Measurements from ENCODE around the gene PYROXD2. TPM values are rescaled to one million over a fixed set of nuclear protein-coding genes. Genes with fewer than 3 reads are reported as not detected.

Gene PYROXD2
- polyA plus RNA-seq, 1 of the 3 experiments (the other 2 are of a cell fraction) = 26.7 TPM

DNA sequence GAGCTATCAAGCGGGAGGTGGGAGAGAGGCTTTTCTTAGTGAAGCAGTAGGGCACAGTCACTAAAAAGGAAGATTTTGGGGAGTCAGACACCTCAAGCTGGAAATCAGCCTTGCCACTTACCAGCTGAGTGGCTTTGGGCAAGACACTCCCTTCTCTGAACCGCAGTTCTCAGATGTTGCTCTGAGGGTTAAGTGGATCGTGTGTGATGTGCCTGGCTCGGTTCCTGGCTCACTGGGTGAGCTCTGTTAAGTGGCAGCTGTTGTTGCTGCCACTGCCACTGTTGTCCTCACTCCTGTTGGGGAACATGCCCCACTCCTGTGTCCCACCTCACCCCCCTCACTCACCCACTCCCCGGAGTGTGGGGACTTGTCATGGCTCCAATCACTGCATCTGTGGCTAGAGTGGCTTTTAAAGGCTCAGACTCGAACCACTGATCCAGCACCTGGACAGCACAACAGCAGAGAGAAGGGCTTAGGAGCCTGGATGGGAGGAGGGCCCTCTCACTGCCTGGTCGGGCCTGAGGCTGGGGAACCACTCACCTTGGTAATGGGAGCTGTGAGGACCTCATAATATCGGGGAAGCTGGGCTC lies 20.0 kb downstream of the PYROXD2 start:
- 69% methylated on average over 6 of the region's 8 CpGs for WGBS (ENCODE audit: low lambda C conversion rate)
- no peaks in the 10 kb centered on the region for H3K9me2 ChIP-seq
- CTCF ChIA-PET = interaction anchor here (1.0 to 1.8 kb wide), 4 partner anchors 11 to 480 kb away, joined by 3 to 5 read pairs (median 4); no protein-coding TSS in a partner anchor

DNA sequence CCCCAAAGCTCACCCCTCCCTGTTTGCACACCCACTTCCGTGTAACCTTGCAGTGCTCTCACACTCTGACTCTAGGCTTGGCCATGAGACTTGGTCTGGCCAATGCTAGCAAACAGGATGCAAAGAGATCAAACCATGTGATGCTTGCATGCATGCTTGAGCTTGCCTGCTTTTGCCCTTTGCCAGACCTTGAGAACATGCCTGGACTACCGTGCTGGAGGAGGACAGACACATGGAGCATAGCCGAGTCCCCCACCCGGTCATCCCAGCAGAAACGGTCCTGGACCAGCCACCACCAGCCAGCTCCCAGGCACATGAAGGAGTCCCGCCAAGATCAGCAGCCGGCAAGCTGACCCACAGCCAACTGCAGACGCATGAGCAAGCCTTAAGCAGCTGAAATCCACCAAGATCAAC lies 23.4 kb downstream of the PYROXD2 start:
- Histone ChIP-seq H3K79me2 (ENCODE audit: insufficient read depth) (no peaks in the 10 kb centered on the region), H3K27me3 (ENCODE audit: insufficient read depth) (no peaks in the 10 kb centered on the region), H3K36me3 (replicated peaks in 1 of 2; ENCODE audit: control insufficient read depth in 1 of 2, insufficient read depth in 2 of 2, low read length in 1 of 2) (peaks cover 0 to 4% of the 10 kb centered on the region in 2 experiments), H3K9ac (no peak overlapping the region), H3F3A (replicated peaks; ENCODE audit: insufficient read depth) (no peaks in the 10 kb centered on the region), H2AFZ (ENCODE audit: low read depth) (no peak overlapping the region), H3K4me3 (ENCODE audit: low read depth in 2 of 2, low read length in 1 of 2) (no peak overlapping the region), H4K20me1 (ENCODE audit: insufficient read depth) (no peaks in the 10 kb centered on the region), H3K4me2 (no peak overlapping the region), H3K4me1 (ENCODE audit: control insufficient read depth in 1 of 2, insufficient read depth in 2 of 2, low read depth in 1 of 2, low read length in 1 of 2) (no peaks in the 10 kb centered on the region), H3K9me3 (no peaks in the 10 kb centered on the region), H3K27ac (ENCODE audit: low read depth in 2 of 2, low read length in 1 of 2) (no peak overlapping the region), H3K9me2 (no peaks in the 10 kb centered on the region)
- 86% methylated on average over 3 of the region's 8 CpGs for WGBS (ENCODE audit: low lambda C conversion rate)
- ChIA-PET CTCF (interaction anchor here (0.6 to 1.1 kb wide), 3 partner anchors 10 to 51 kb away, joined by 3 read pairs; no protein-coding TSS in a partner anchor), POLR2A (no interaction called here)
- no peak for DNase-seq
- no peak for TF ChIP-seq JUND (IDR thresholded peaks at IDR 0.05)
- TF ChIP-seq RXRA (IDR thresholded peaks at IDR 0.05; ENCODE audit: borderline replicate concordance, low read depth) = no peak
- no peak for TF ChIP-seq TCF12 (IDR thresholded peaks at IDR 0.05)
- no peak for TF ChIP-seq TAF1 (IDR thresholded peaks at IDR 0.05; ENCODE audit: borderline replicate concordance, low read depth, low read length)
- TF ChIP-seq TEAD4 (IDR thresholded peaks at IDR 0.05; ENCODE audit: borderline replicate concordance, insufficient read depth) = no peak
- TF ChIP-seq, protein P1, sequence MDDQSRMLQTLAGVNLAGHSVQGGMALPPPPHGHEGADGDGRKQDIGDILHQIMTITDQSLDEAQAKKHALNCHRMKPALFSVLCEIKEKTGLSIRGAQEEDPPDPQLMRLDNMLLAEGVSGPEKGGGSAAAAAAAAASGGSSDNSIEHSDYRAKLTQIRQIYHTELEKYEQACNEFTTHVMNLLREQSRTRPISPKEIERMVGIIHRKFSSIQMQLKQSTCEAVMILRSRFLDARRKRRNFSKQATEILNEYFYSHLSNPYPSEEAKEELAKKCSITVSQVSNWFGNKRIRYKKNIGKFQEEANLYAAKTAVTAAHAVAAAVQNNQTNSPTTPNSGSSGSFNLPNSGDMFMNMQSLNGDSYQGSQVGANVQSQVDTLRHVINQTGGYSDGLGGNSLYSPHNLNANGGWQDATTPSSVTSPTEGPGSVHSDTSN (IDR thresholded peaks at IDR 0.05) = no peak

More for the DNA sequence above, 20.0 kb downstream of the PYROXD2 start:
- no peak overlapping the region for H3K4me2 ChIP-seq
- TF ChIP-seq EP300 (IDR thresholded peaks at IDR 0.05; ENCODE audit: borderline replicate concordance in 1 of 2, low read depth in 1 of 2, low read length in 1 of 2) (no peak), YY1 (IDR thresholded peaks at IDR 0.05; ENCODE audit: low read depth) (no peak), ELF1 (IDR thresholded peaks at IDR 0.05) (no peak), SMC3 (IDR thresholded peaks at IDR 0.05; ENCODE audit: low read depth, low read length) (no peak), POLR2AphosphoS5 (IDR thresholded peaks at IDR 0.05; ENCODE audit: low read depth, low read length) (no peak), FOXM1 (IDR thresholded peaks at IDR 0.05; ENCODE audit: low read depth) (no peak), NFIC (IDR thresholded peaks at IDR 0.05; ENCODE audit: borderline replicate concordance) (no peak), NRF1 (IDR thresholded peaks at IDR 0.05; ENCODE audit: low read depth, low read length) (no peak), GATA2 (CRISPR knock-in tag; IDR thresholded peaks at IDR 0.05) (no peak), RFX5 (IDR thresholded peaks at IDR 0.05; ENCODE audit: low read length) (no peak), GABPA (IDR thresholded peaks at IDR 0.05; ENCODE audit: low read depth) (no peak), RCOR1 (IDR thresholded peaks at IDR 0.05; ENCODE audit: low read length) (no peak)
- TF ChIP-seq, protein P2, sequence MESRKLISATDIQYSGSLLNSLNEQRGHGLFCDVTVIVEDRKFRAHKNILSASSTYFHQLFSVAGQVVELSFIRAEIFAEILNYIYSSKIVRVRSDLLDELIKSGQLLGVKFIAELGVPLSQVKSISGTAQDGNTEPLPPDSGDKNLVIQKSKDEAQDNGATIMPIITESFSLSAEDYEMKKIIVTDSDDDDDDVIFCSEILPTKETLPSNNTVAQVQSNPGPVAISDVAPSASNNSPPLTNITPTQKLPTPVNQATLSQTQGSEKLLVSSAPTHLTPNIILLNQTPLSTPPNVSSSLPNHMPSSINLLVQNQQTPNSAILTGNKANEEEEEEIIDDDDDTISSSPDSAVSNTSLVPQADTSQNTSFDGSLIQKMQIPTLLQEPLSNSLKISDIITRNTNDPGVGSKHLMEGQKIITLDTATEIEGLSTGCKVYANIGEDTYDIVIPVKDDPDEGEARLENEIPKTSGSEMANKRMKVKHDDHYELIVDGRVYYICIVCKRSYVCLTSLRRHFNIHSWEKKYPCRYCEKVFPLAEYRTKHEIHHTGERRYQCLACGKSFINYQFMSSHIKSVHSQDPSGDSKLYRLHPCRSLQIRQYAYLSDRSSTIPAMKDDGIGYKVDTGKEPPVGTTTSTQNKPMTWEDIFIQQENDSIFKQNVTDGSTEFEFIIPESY (IDR thresholded peaks at IDR 0.05; ENCODE audit: borderline replicate concordance, low read depth) = no peak
- TF ChIP-seq, protein P1 (IDR thresholded peaks at IDR 0.05) = no peak
- TF ChIP-seq, protein P3, sequence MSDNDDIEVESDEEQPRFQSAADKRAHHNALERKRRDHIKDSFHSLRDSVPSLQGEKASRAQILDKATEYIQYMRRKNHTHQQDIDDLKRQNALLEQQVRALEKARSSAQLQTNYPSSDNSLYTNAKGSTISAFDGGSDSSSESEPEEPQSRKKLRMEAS (IDR thresholded peaks at IDR 0.05; ENCODE audit: low read depth) = no peak
- H3K79me2 ChIP-seq (ENCODE audit: insufficient read depth) = no peaks in the 10 kb centered on the region
- POLR2A ChIA-PET = no interaction called here
- peaks cover 0 to 4% of the 10 kb centered on the region in 2 experiments for H3K36me3 ChIP-seq (replicated peaks in 1 of 2; ENCODE audit: control insufficient read depth in 1 of 2, insufficient read depth in 2 of 2, low read length in 1 of 2)
- H3K9me3 ChIP-seq = no peaks in the 10 kb centered on the region
- no peaks in the 10 kb centered on the region for H3K27me3 ChIP-seq (ENCODE audit: insufficient read depth)
- H3F3A ChIP-seq (replicated peaks; ENCODE audit: insufficient read depth) = no peaks in the 10 kb centered on the region
- no peaks in the 10 kb centered on the region for H4K20me1 ChIP-seq (ENCODE audit: insufficient read depth)
- no peak overlapping the region for H3K9ac ChIP-seq
- no peak overlapping the region for H3K4me3 ChIP-seq (ENCODE audit: low read depth in 2 of 2, low read length in 1 of 2)
- no peak overlapping the region for H2AFZ ChIP-seq (ENCODE audit: low read depth)
- H3K27ac ChIP-seq (ENCODE audit: low read depth in 2 of 2, low read length in 1 of 2) = no peak overlapping the region
- no peaks in the 10 kb centered on the region for H3K4me1 ChIP-seq (ENCODE audit: control insufficient read depth in 1 of 2, insufficient read depth in 2 of 2, low read depth in 1 of 2, low read length in 1 of 2)
- no peak for DNase-seq
